Measurements from ENCODE around the gene YIPF2. TPM values are rescaled to one million over a fixed set of nuclear protein-coding genes. Genes with fewer than 3 reads are reported as not detected.

Gene YIPF2
- total RNA-seq, 2 experiments from 2014 or later: 19.9 to 23.3 TPM

DNA sequence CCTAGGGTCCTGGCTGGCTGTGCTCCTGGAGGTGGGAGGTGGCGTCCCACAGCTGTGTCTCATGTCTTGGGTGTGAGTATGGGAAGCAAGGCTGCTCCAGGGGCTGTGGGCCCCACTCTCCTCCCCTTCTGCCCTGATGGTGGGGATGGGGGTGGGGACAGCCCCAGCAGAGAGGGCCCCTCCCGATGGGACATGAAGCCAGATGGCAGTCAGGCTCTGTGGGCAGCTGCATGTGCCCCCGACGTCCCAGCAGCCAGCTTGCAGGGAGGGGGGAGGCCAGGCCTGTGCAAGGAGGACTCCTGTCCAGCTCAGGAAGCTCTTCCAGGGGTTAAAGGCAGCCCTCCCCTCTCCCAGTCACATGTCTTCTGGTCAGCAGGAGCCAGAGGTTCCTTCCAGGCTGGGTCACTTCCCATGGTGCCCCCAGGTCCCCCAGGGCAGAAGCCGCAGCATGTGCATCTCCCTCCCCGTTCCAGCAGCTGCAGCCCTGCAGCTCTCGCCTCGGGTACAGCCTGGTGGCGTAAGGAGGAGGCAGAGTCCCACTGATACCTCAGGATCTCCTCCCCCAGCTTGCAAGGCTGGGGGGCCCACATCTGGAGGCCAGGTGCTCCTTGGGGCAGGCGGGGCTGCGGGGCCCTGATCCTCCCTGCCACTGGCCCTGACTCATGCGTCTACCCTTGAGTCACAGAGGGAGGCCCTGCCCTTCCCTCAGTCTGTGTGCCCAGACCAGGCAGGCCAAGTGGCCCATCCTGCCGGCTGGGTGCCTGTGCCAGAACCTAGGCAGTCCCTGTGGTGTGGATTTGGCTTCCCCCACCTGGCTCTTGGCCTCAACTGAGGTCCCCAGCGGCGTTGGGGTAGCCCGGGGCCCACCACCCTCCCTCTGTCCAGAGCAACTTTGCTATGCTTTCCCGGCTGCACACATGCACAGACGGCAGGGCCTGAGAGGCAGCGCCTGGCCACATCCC lies 13.0 kb downstream of the YIPF2 start:
- Mint-ChIP-seq H3K36me3 (ENCODE audit: low read depth) (peaks cover 7% of the 10 kb centered on the region), H3K4me3 (no peak overlapping the region), H3K27ac (no peak overlapping the region), H3K4me1 (no peaks in the 10 kb centered on the region), H3K9me3 (no peaks in the 10 kb centered on the region), H3K27me3 (no peaks in the 10 kb centered on the region)
- CTCF ChIA-PET: interaction anchor here (0.6 kb wide), 1 partner anchor 290 kb away, joined by 4 read pairs; no protein-coding TSS in a partner anchor
- POLR2A ChIA-PET: no interaction called here
- no peak for DNase-seq

DNA sequence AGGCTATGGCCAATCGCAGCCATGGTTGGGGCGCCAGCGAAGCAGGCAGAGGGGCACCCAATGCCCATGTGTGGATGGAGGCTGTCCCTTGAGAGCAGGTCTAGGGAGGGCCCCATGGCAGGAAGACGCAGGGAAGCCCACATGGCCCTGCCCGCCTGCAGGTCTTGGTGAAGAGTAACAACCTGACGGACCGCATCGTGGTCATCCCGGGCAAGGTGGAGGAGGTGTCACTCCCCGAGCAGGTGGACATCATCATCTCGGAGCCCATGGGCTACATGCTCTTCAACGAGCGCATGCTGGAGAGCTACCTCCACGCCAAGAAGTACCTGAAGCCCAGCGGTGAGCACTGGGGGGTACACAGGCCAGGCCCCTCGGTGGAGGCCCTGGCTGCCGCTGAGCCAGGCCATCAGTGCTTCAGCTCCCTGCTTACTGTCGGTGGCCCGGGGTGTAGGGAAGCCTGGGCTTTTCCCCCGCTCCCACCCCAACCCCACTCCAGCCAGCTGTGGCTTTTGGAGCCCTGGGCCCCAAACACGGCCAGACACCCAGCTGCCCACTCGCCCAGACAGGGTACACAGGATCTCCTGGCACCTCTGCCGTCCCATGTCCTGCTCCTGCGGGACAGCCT lies 14.6 kb downstream of the YIPF2 start:
- no peak overlapping the region for H3K27ac Mint-ChIP-seq

GRCh38 chr19:10912619-10913018 lies 15.8 kb downstream of the YIPF2 start:
- peaks cover 10% of the 10 kb centered on the region for H3K36me3 Mint-ChIP-seq (ENCODE audit: low read depth)
- H3K27me3 Mint-ChIP-seq: no peaks in the 10 kb centered on the region
- H3K27ac Mint-ChIP-seq: no peak overlapping the region
- no peaks in the 10 kb centered on the region for H3K9me3 Mint-ChIP-seq
- no peaks in the 10 kb centered on the region for H3K4me1 Mint-ChIP-seq
- ChIA-PET POLR2A (no interaction called here), CTCF (interaction anchor here (0.9 to 1.3 kb wide), 4 partner anchors 13 to 870 kb away, joined by 3 to 4 read pairs (median 4); no protein-coding TSS in a partner anchor)
- H3K4me3 Mint-ChIP-seq: no peak overlapping the region
- no peak for DNase-seq

More for the DNA sequence above, 14.6 kb downstream of the YIPF2 start:
- H3K27me3 Mint-ChIP-seq: no peaks in the 10 kb centered on the region
- CTCF ChIA-PET: interaction anchor here (1.7 kb wide), 1 partner anchor 16 kb away, joined by 4 read pairs; no protein-coding TSS in a partner anchor
- DNase-seq: no peak
- H3K36me3 Mint-ChIP-seq (ENCODE audit: low read depth): peaks cover 10% of the 10 kb centered on the region
- POLR2A ChIA-PET: no interaction called here
- no peak overlapping the region for H3K4me3 Mint-ChIP-seq
- no peaks in the 10 kb centered on the region for H3K9me3 Mint-ChIP-seq
- no peaks in the 10 kb centered on the region for H3K4me1 Mint-ChIP-seq

DNA sequence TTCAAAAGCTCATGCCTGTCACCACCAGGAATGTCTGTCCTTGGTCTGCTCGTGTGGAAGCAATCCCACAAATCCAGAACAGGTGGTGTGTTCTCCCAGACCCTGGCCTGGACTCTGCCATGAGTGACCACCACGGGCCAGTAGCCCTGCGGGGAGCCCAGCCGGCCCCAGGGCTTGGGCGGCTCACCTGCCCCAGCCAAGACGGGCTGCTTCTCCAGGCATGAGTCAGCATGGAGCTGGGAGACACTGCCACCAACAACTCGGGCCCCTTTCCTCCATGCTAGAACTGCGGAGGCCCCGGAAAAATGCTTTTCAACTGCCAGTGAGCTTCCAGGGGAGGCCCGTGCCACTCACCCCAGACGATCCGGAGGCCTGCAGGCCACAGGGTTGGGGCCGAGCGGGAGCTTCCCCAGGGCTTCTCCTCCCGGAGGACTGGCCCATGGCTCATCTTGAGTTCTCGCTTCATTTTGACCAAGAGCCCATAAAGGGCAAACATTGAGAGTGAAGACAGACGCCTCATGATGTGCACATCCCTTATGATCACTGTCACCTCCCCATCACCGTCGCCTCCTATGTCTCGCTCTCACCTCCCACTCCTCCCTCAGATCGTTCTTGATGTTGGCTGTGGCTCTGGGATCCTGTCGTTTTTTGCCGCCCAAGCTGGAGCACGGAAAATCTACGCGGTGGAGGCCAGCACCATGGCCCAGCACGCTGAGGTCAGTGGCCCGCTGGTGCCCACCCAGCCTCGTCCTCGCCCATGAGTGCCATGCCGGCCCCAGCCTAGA lies 16.7 kb downstream of the YIPF2 start:
- Mint-ChIP-seq H3K4me1 (no peaks in the 10 kb centered on the region), H3K9me3 (no peaks in the 10 kb centered on the region), H3K27me3 (no peaks in the 10 kb centered on the region), H3K4me3 (no peak overlapping the region), H3K27ac (no peak overlapping the region), H3K36me3 (ENCODE audit: low read depth) (peaks cover 10% of the 10 kb centered on the region)
- DNase-seq: no peak
- CTCF ChIA-PET: interaction anchor here (0.9 to 1.3 kb wide), 4 partner anchors 12 to 869 kb away, joined by 3 to 4 read pairs (median 4); no protein-coding TSS in a partner anchor
- POLR2A ChIA-PET: no interaction called here

- Mint-ChIP-seq H3K27ac (no peak overlapping the region), H3K4me1 (no peaks in the 10 kb centered on the region), H3K9me3 (no peaks in the 10 kb centered on the region), H3K27me3 (no peaks in the 10 kb centered on the region), H3K36me3 (ENCODE audit: low read depth) (peaks cover 10% of the 10 kb centered on the region), H3K4me3 (no peak overlapping the region)
- ChIA-PET POLR2A (no interaction called here), CTCF (no interaction called here)
- no peak for DNase-seq
Observed at GRCh38 chr19:10908380-10908960, 20.0 kb downstream of the YIPF2 start.

GRCh38 chr19:10907925-10908324 lies 20.5 kb downstream of the YIPF2 start:
- no peaks in the 10 kb centered on the region for H3K27me3 Mint-ChIP-seq
- POLR2A ChIA-PET: no interaction called here
- peaks cover 2% of the 10 kb centered on the region for H3K9me3 Mint-ChIP-seq
- no peaks in the 10 kb centered on the region for H3K4me1 Mint-ChIP-seq
- H3K4me3 Mint-ChIP-seq: no peak overlapping the region
- CTCF ChIA-PET: no interaction called here
- H3K27ac Mint-ChIP-seq: no peak overlapping the region
- H3K36me3 Mint-ChIP-seq (ENCODE audit: low read depth): peaks cover 12% of the 10 kb centered on the region
- no peak for DNase-seq

- Mint-ChIP-seq H3K4me1 (peaks cover 10% of the 10 kb centered on the region), H3K4me3 (no peak overlapping the region), H3K27me3 (no peaks in the 10 kb centered on the region), H3K36me3 (ENCODE audit: low read depth) (peaks cover 4% of the 10 kb centered on the region), H3K27ac (no peak overlapping the region), H3K9me3 (peaks cover 5% of the 10 kb centered on the region)
- ChIA-PET POLR2A (no interaction called here), CTCF (interaction anchor here (1.7 kb wide), 1 partner anchor 13 kb away, joined by 4 read pairs; no protein-coding TSS in a partner anchor)
- no peak for DNase-seq
Observed at GRCh38 chr19:10899151-10899653, 29.2 kb downstream of the YIPF2 start.

GRCh38 chr19:10898633-10899032 lies 29.8 kb downstream of the YIPF2 start:
- ChIA-PET CTCF (interaction anchor here (0.6 to 0.8 kb wide), 2 partner anchors 11 to 353 kb away, joined by 3 to 4 read pairs; no protein-coding TSS in a partner anchor), POLR2A (no interaction called here)
- H3K27me3 Mint-ChIP-seq: no peaks in the 10 kb centered on the region
- no peak for DNase-seq
- H3K9me3 Mint-ChIP-seq: peaks cover 5% of the 10 kb centered on the region
- H3K27ac Mint-ChIP-seq: no peak overlapping the region
- peaks cover 10% of the 10 kb centered on the region for H3K4me1 Mint-ChIP-seq
- no peak overlapping the region for H3K4me3 Mint-ChIP-seq
- H3K36me3 Mint-ChIP-seq (ENCODE audit: low read depth): peaks cover 4% of the 10 kb centered on the region

GRCh38 chr19:10896851-10897526 lies 31.4 kb downstream of the YIPF2 start:
- DNase-seq: no peak
- H3K9me3 Mint-ChIP-seq: no peaks in the 10 kb centered on the region
- ChIA-PET CTCF (no interaction called here), POLR2A (no interaction called here)
- H3K27me3 Mint-ChIP-seq: no peaks in the 10 kb centered on the region
- H3K4me1 Mint-ChIP-seq: peaks cover 10% of the 10 kb centered on the region
- no peaks in the 10 kb centered on the region for H3K36me3 Mint-ChIP-seq (ENCODE audit: low read depth)
- peak overlapping the region; percentile 80 for H3K27ac Mint-ChIP-seq
- H3K4me3 Mint-ChIP-seq: no peak overlapping the region

GRCh38 chr19:10895920-10896319 lies 32.5 kb downstream of the YIPF2 start:
- CTCF ChIA-PET: interaction anchor here (0.6 kb wide), 2 partner anchors 10 to 42 kb away, joined by 4 to 5 read pairs; no protein-coding TSS in a partner anchor
- no peak overlapping the region for H3K27ac Mint-ChIP-seq
- POLR2A ChIA-PET: no interaction called here

DNA sequence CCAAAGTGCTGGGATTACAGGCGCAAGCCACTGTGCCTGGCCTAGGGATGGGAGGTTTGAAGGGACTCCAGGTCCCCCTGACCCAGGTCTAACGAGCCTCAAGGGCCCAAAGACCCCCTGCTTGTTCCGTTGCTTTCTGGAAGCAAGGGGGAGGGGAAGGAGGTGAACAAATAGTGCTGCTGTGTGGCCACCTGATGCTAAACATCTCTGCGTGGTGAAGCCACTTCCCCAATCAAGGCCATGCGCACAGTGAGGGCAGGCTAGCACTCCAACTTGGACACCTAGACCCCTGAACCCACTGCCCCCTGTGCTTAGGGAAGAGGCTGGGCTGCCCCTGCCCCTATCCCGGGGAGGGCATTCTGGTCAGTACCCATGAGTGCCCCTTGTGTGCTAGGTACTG lies 33.1 kb downstream of the YIPF2 start:
- H3K27me3 Mint-ChIP-seq: no peaks in the 10 kb centered on the region
- no peaks in the 10 kb centered on the region for H3K36me3 Mint-ChIP-seq (ENCODE audit: low read depth)
- no peak for DNase-seq
- H3K4me1 Mint-ChIP-seq: peaks cover 10% of the 10 kb centered on the region
- ChIA-PET CTCF (no interaction called here), POLR2A (no interaction called here)
- no peak overlapping the region for H3K4me3 Mint-ChIP-seq
- H3K9me3 Mint-ChIP-seq: no peaks in the 10 kb centered on the region
- no peak overlapping the region for H3K27ac Mint-ChIP-seq

More at GRCh38 chr19:10895920-10896319, 32.5 kb downstream of the YIPF2 start:
- H3K4me3 Mint-ChIP-seq: no peak overlapping the region
- no peaks in the 10 kb centered on the region for H3K9me3 Mint-ChIP-seq
- no peaks in the 10 kb centered on the region for H3K36me3 Mint-ChIP-seq (ENCODE audit: low read depth)
- no peaks in the 10 kb centered on the region for H3K27me3 Mint-ChIP-seq
- H3K4me1 Mint-ChIP-seq: peaks cover 10% of the 10 kb centered on the region
- DNase-seq: no peak

DNA sequence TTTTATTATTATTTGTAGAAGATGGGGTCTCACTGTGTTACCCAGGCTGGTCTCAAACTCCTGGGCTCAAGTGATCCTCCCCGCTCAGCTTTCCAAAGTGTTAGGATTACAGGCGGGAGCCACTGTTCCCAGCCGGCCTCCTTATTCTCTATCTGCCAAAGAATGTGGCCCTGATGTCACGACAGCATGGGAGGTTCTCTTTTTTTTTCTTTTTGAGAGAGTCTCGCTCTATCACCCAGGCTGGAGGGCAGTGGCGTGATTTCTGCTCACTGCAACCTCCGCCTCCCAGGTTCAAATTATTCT lies 33.6 kb downstream of the YIPF2 start:
- CTCF ChIA-PET: interaction anchor here (1.0 kb wide), 1 partner anchor 141 kb away, joined by 3 read pairs; no protein-coding TSS in a partner anchor

More for the DNA sequence above, 33.6 kb downstream of the YIPF2 start:
- POLR2A ChIA-PET: no interaction called here
- no peak for DNase-seq
- Mint-ChIP-seq H3K4me3 (no peak overlapping the region), H3K36me3 (ENCODE audit: low read depth) (no peaks in the 10 kb centered on the region), H3K27me3 (no peaks in the 10 kb centered on the region), H3K4me1 (peaks cover 10% of the 10 kb centered on the region), H3K27ac (no peak overlapping the region), H3K9me3 (no peaks in the 10 kb centered on the region)
